ENCODE measurements around the gene IRX3. TPM values are rescaled to one million over a fixed set of nuclear protein-coding genes. Genes with fewer than 3 reads are reported as not detected.
A peak's percentile ranks its signal among the peaks of the same experiment; 100 is the strongest.

The IRX3 gene
- total and polyA plus RNA-seq, 2 of the 8 experiments (the other 6 are each of a cell fraction or from before 2014, with no cell fraction given) = 0.50 to 1.6 TPM

DNA sequence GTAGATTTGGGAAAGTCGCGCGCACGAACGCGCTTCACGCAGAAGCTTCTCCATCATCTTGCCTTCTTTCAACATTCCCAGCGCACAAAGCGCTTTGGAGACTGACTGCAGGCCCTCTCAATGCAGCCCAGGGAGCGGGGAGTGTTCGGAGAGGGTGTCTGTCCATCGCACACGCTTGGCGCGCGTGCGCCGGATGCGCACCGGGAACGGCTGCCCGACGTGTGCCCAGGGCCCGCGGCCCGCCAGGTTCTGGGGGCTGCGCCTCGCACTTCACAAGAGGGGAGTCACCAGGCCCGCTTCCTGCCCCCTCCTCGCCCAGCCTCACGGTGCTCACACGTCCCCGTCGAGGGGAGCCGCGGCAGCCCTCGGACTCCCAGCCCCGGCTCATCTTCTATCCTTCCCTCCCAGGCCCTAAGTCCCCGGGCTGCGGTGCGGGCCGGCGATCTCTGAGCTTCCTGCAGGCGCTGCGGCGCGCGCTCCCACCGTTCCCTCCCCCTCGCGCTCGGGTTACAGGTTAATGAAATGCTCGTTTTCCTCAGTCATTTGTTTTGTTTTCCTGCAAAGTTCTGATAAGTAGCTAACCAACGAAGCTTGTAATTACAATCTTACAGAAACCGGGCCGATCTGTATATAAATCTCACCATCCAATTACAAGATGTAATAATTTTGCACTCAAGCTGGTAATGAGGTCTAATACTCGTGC lies 2.8 kb upstream of the IRX3 start (continued):
- TF ChIP-seq RNF2 (IDR thresholded peaks at IDR 0.05; ENCODE audit: borderline replicate concordance, low read depth, low read length, missing control alignments, poor library complexity, severe bottlenecking) (no peak), HDAC6 (IDR thresholded peaks at IDR 0.05; ENCODE audit: low read depth, low read length) (no peak), KDM1A (IDR thresholded peaks at IDR 0.05; ENCODE audit: borderline replicate concordance, low read length) (no peak; the same call in 1 of the 2 replicates), RAD21 (IDR thresholded peaks at IDR 0.05 in 1 of 2, conservative IDR thresholded peaks at IDR 0.05 in 1 of 2; ENCODE audit: low read depth in 2 of 2, low read length in 2 of 2) (no peak; a peak in 1 of 4 replicates), SIRT6 (IDR thresholded peaks at IDR 0.05; ENCODE audit: low read length) (no peak), SAP30 (IDR thresholded peaks at IDR 0.05; ENCODE audit: insufficient read depth, insufficient replicate concordance, low read length) (no peak), BACH1 (IDR thresholded peaks at IDR 0.05; ENCODE audit: low read length) (no peak), TAF7 (optimal IDR thresholded peaks at IDR 0.05; ENCODE audit: borderline replicate concordance, low read depth, low read length) (no peak), ASH2L (IDR thresholded peaks at IDR 0.05; ENCODE audit: low read length) (peak; percentile 26), CEBPB (IDR thresholded peaks at IDR 0.05; ENCODE audit: low read depth, low read length) (no peak), KDM5A (IDR thresholded peaks at IDR 0.05; ENCODE audit: low read length) (no peak), SUZ12 (IDR thresholded peaks at IDR 0.05; ENCODE audit: low read length) (peak; percentile 66), POLR2A (IDR thresholded peaks at IDR 0.05; ENCODE audit: control extremely low read depth in 1 of 2, low read depth in 2 of 2, low read length in 2 of 2) (no peak), CHD1 (IDR thresholded peaks at IDR 0.05; ENCODE audit: low read depth, low read length) (no peak), SP2 (IDR thresholded peaks at IDR 0.05; ENCODE audit: low read length) (no peak), SRF (IDR thresholded peaks at IDR 0.05; ENCODE audit: low read depth, low read length) (no peak), GABPA (IDR thresholded peaks at IDR 0.05; ENCODE audit: borderline replicate concordance, insufficient read depth, low read length) (0 out of 2 replicates have a peak, but pooled peaks have one; percentile 57), EZH2 (IDR thresholded peaks at IDR 0.05; ENCODE audit: low read depth, low read length, severe bottlenecking) (peak; percentile 74), TCF12 (IDR thresholded peaks at IDR 0.05; ENCODE audit: low read depth, low read length) (no peak), HDAC2 (IDR thresholded peaks at IDR 0.05; ENCODE audit: borderline replicate concordance in 1 of 2, low read depth in 2 of 2, low read length in 2 of 2) (no peak)
- TF ChIP-seq, protein P1, sequence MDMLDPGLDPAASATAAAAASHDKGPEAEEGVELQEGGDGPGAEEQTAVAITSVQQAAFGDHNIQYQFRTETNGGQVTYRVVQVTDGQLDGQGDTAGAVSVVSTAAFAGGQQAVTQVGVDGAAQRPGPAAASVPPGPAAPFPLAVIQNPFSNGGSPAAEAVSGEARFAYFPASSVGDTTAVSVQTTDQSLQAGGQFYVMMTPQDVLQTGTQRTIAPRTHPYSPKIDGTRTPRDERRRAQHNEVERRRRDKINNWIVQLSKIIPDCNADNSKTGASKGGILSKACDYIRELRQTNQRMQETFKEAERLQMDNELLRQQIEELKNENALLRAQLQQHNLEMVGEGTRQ (IDR thresholded peaks at IDR 0.05; ENCODE audit: low read length) = no peak

All from H1 (cell line).